Activated CD8-positive, alpha-beta memory T cell treated with anti-CD3 and anti-CD28 coated beads for 36 hours (primary cell): ENCODE results near the gene VRK1. TPM values are rescaled to one million over a fixed set of nuclear protein-coding genes. Genes with fewer than 3 reads are reported as not detected.

Experiments used
- CTCF ChIA-PET: fragments of 350-600 bp; sonication (Branson Sonifier 250); formaldehyde crosslinking; loops from one replicate; lab custom pipeline; 2021; ENCODE audit warnings: antibody characterized with exemption; lab: Charles Lee
- POLR2A ChIA-PET: fragments of 350-600 bp; sonication (Branson Sonifier 250); formaldehyde crosslinking; loops from one replicate; lab custom pipeline; 2021; ENCODE audit warnings: antibody characterized with exemption; lab: Charles Lee
- total RNA-seq, 2 experiments: library from RNA; stranded (reverse); gene quantifications; one replicate each; pipeline ENCODE4 v1.2.3, GENCODE V29; 2021

The VRK1 gene
- total RNA-seq, 2 experiments from 2014 or later: 67.8 to 81.1 TPM

GRCh38 chr14:96783915-96784224, 13.3 kb upstream of the VRK1 start:
- ChIA-PET CTCF (no interaction called here), POLR2A (no interaction called here)

GRCh38 chr14:96790186-96790585, 7.0 kb upstream of the VRK1 start:
- POLR2A ChIA-PET: no interaction called here
- CTCF ChIA-PET: no interaction called here

GRCh38 chr14:96790706-96791105, 6.5 kb upstream of the VRK1 start:
- POLR2A ChIA-PET: no interaction called here

GRCh38 chr14:96792003-96792402, 5.2 kb upstream of the VRK1 start:
- ChIA-PET CTCF (no interaction called here), POLR2A (interaction anchor here (0.6 kb wide), 1 partner anchor 556 kb away, joined by 3 read pairs; no protein-coding TSS in a partner anchor)

More at GRCh38 chr14:96790706-96791105, 6.5 kb upstream of the VRK1 start:
- CTCF ChIA-PET: no interaction called here

GRCh38 chr14:96792591-96792990, 4.6 kb upstream of the VRK1 start:
- CTCF ChIA-PET: no interaction called here
- POLR2A ChIA-PET: no interaction called here

GRCh38 chr14:96793547-96793946, 3.6 kb upstream of the VRK1 start:
- POLR2A ChIA-PET: no interaction called here
- CTCF ChIA-PET: no interaction called here

GRCh38 chr14:96795109-96795828, 1.9 kb upstream of the VRK1 start:
- POLR2A ChIA-PET: no interaction called here
- CTCF ChIA-PET: interaction anchor here (1.3 kb wide), 1 partner anchor 19 kb away, joined by 5 read pairs; no protein-coding TSS in a partner anchor

GRCh38 chr14:96797582-96798349, 584 bp downstream of the VRK1 start:
- CTCF ChIA-PET: no interaction called here

GRCh38 chr14:96798956-96799355, 1.8 kb downstream of the VRK1 start:
- CTCF ChIA-PET: no interaction called here
- POLR2A ChIA-PET: no interaction called here

More at GRCh38 chr14:96797582-96798349, 584 bp downstream of the VRK1 start:
- POLR2A ChIA-PET: interaction anchor here (0.6 to 1.1 kb wide), 3 partner anchors 56 to 1180 kb away, joined by 3 to 9 read pairs (median 3); no protein-coding TSS in a partner anchor

- CTCF ChIA-PET: no interaction called here
- POLR2A ChIA-PET: no interaction called here
Observed at GRCh38 chr14:96799489-96800054, 2.4 kb downstream of the VRK1 start.

- CTCF ChIA-PET: interaction anchor here (0.9 kb wide), 1 partner anchor 61 kb away, joined by 7 read pairs; no protein-coding TSS in a partner anchor
- POLR2A ChIA-PET: no interaction called here
Observed at GRCh38 chr14:96801931-96802330, 4.7 kb downstream of the VRK1 start.

- ChIA-PET CTCF (interaction anchor here (0.9 kb wide), 1 partner anchor 63 kb away, joined by 7 read pairs; no protein-coding TSS in a partner anchor), POLR2A (no interaction called here)
Observed at GRCh38 chr14:96802963-96803362, 5.8 kb downstream of the VRK1 start.

- CTCF ChIA-PET: no interaction called here
Observed at GRCh38 chr14:96803958-96804357, 6.8 kb downstream of the VRK1 start.

GRCh38 chr14:96804895-96805294, 7.7 kb downstream of the VRK1 start:
- ChIA-PET CTCF (no interaction called here), POLR2A (no interaction called here)

More at GRCh38 chr14:96803958-96804357, 6.8 kb downstream of the VRK1 start:
- POLR2A ChIA-PET: no interaction called here

GRCh38 chr14:96805956-96806355, 8.8 kb downstream of the VRK1 start:
- CTCF ChIA-PET: no interaction called here
- POLR2A ChIA-PET: no interaction called here

GRCh38 chr14:96806836-96807235, 9.7 kb downstream of the VRK1 start:
- CTCF ChIA-PET: no interaction called here
- POLR2A ChIA-PET: no interaction called here

GRCh38 chr14:96808619-96809406, 11.6 kb downstream of the VRK1 start:
- ChIA-PET POLR2A (no interaction called here), CTCF (interaction anchor here (0.6 kb wide), 1 partner anchor 979 kb away, joined by 3 read pairs; no protein-coding TSS in a partner anchor)

GRCh38 chr14:96811265-96811664, 14.1 kb downstream of the VRK1 start:
- CTCF ChIA-PET: no interaction called here

GRCh38 chr14:96811985-96812667, 14.9 kb downstream of the VRK1 start:
- ChIA-PET CTCF (no interaction called here), POLR2A (no interaction called here)

More at GRCh38 chr14:96811265-96811664, 14.1 kb downstream of the VRK1 start:
- POLR2A ChIA-PET: no interaction called here
